NK-92 treated with Interleukin-12 subunit alpha and Interleukin-12 subunit beta, amount 100 ng/mL, for 24 hours (cell line): Measurements from ENCODE around the gene PHLDA2.

ENCODE experiments used
- DNase-seq: peaks from one replicate; lab custom pipeline; 2025; lab: John Stamatoyannopoulos, UW

The PHLDA2 gene, protein sequence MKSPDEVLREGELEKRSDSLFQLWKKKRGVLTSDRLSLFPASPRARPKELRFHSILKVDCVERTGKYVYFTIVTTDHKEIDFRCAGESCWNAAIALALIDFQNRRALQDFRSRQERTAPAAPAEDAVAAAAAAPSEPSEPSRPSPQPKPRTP

DNA sequence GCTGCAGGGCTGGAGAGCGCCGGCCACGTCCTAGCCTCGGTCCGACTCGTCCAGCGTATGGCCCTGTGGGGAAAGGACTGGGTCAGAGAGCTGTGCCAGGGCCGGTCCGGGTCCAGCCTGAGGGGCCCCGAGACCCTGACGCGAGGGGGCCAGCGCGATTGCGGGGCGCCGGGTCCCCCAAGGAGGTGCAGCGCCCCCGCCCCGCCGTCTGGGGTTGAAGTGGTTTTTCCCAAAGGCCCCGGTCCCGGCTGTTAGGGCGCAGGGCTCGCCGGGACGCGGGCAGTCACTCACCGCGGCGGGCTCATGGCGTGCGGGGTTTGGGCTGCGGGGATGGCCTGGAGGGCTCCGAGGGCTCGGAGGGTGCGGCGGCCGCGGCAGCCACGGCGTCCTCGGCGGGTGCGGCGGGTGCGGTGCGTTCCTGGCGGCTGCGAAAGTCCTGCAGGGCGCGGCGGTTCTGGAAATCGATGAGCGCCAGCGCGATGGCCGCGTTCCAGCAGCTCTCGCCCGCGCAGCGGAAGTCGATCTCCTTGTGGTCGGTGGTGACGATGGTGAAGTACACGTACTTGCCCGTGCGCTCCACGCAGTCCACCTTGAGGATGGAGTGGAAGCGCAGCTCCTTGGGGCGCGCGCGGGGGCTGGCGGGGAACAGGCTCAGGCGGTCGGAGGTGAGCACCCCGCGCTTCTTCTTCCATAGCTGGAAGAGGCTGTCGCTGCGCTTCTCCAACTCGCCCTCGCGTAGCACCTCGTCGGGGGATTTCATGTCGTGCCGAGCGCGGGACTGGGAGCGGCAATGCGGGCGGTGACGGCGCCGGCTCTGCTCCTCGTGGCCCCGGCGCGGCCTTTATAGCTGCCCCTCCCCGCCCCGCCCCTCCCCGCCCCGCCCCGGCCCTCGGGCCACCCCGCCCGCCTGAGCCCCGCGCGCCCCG is at the start of gene PHLDA2:
PHLDA2 (minus strand) TSS at position 816 of the 926 bp plus-strand sequence; CDS start at position 760, 56 bp downstream.
- no peak for DNase-seq

DNA sequence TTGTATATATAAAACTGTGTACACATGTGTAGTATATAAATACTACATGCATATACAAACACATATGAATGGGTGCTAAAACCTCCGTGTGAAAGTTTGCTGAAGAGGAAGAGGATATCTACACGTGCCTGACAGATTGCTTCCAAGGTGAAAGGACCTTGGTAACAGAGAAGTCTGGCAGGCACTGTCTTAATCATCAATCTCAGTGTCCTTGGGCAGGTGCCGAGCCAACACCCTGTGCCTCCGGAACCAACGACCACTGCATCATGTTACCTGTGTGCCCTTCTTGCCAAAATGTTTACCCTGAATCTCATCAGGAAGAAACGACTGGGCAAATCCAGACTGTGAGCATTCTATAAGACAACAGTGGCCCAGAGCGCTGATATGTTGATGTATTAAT is 47.9 kb upstream of the PHLDA2 start:
- no peak for DNase-seq

DNA sequence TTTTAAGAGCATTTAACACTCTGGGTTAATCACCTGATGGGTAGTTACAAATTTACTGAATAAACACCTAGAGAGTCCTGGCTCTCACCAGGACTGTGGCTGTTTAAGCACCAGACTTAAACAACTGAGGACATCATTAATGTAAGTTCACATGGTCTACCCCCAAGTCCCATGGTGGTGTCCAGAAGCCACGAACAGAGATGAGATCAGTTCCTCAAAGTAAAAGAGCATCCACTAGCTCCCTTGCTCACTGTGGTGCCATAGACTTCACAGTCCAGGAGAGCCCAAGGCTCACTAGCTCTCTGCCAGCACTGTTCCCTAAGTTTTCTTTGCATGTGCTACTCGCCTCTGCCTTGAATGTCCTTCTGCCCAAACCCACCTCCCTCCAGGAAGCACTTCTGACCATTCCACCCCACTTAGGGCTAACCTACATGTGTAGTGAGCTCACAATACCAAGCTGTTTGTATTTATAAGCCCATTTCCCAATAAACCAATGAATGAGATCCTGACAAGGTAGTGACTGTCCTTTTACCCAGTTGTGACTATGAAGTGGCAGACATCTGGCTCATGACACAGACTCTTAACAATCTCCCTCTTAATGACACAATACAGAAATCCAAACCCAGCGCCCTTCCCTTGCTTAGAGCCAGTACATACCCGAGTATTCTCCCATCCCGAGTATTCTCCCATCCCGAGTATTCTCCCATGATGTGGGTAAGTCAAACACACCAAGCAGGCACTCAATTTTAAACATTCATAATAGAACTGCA is 47.3 kb upstream of the PHLDA2 start:
- DNase-seq = no peak

DNA sequence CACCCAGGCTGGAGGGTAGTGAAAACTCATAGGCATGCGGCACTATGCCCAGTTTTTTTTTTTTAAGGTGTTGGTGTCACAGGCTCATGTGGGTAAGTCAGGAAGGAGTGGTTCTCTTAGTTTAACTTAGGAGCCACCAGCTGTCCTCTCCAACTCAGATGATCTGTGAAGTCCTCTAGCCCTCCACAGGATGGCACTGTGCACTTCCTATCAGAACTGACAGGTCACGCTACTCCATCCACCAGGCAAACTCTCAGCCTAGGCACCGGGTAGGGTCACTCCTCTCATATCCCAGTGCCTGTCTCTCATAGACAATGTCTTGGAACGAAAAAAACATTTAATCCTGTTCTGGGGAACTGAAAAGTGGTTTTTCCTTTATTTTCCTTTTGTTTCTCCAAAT is 46.4 kb upstream of the PHLDA2 start:
- DNase-seq = no peak

DNA sequence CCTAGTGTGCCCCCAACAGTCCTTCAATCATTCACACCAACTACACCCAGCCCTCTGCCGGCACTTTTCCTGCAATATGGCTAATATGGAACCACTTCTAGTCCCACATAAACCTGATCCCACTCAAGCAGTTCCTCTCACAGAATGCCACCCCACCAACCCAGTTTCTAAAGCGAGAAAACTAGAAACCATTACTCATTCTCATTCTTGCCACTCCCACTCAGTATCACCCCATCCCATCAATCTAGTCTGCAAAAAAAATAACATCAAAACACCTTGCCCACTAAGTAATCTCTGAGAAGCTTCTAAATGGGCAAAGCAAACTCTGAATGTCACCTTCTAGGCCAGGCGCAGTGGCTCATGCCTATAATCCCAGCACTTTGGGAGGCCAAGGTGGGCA is 45.1 kb upstream of the PHLDA2 start:
- no peak for DNase-seq

DNA sequence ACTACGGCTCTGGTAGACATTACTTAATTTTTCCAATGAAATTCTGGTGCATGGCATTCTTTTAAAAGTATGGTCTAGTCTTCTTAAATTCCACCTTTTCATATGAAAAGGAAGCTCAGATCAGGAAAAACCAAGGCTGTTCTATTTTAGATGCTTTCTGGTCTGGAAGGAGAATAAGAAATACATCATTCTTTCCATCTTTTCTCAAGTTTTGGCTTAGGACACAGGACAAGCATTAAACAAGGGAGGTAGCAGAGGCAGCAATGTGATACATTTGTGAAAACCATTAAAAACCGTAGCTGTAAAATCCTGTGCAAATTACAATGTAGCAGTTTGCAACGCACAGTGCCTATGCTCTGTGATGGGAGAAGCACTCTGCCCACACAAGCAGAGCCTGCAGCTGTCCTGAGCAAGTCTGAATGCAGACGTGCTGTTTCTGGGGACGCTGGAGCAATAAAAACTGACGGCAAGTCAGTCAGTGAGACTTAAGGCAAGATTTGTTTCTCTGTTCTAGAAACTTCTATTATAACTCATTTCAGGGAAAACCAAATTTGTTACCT is 39.2 kb upstream of the PHLDA2 start:
- no peak for DNase-seq

DNA sequence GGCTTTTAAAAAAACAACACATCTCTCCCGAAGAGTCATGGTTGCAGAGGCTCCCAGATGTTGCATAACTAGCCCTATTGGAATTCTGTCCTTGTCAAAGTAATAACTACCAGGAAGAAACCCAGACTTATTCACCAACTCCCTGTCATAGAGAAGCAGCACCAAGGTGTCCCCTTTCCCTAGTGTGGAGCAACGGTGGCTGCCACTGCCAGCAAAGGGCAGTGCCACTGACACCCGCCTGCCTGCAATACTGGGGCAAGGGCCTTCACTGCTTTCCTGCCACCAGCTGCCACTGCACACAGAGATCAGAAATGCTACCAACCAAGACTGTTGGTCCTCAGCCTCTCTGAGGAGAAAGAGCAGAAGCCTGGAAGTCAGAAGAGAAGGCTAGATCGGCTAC is 35.6 kb upstream of the PHLDA2 start:
- DNase-seq = no peak

DNA sequence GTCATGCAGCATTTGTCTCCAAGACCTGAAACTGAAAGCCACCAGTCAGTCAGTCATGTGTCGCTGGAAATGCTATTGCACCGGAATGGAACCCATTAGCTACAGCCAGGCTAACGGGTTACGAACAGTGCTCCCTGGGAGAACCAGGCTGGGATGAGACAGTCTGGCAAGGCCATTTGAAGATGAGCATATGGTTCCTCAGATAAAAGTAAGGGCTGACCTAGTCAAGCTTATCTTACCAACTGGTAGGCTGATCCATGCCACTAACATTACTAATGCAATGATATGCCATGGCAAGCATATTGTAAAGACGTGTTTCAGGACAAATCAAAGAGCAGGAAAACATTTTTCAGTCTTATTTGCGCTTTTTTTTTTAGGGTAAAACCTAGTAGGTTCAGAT is 34.5 kb upstream of the PHLDA2 start:
- DNase-seq = no peak

DNA sequence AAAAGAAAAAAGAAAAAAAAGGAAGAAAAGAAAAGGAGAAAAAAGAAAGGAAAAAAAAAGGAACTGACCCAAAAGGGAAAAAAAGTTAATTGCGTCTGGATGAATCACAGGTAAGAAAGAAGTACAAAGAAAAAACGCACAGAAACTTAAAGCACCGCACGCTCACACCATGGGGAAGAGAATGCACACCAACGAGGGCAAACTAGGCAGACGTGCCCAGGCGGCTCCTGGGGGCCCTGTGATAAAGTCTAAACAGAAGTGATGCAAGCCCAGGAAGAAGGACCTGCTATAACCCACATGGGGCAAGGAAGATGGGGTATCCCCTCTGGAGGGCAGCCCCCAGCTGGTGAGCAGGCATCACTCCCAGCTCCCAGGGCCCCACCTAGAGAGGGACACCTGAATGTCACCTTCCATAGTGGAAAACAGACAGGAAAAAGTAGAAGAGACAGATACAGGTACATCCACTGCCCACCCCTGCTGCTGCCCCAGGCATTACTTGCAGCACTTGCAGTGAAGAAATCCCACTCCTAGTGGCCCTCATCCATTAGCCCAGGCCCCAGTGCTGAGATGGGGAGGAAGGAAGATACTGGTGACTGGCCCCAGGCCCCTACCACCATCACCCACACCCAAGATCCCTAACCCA is 34.0 kb upstream of the PHLDA2 start:
- DNase-seq = no peak

DNA sequence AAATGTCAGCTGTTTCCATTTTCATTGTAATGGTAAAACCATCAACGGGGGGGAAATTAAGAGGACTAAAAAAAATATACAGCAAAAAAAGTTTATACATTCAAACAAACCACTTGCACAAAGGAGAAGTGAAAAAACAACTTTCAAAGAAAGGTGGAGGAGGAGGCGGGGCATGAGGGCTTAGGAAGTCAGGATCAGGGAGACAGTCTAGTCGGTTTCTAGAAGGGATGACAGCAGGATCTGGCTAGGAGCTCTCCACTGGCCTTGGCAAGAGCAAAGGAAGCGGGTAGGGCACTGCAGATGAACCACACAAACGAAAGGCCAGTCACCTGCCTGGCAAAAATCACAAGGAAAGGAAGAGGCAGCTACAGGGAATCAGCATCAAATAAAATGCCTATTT is 31.9 kb upstream of the PHLDA2 start:
- no peak for DNase-seq

DNA sequence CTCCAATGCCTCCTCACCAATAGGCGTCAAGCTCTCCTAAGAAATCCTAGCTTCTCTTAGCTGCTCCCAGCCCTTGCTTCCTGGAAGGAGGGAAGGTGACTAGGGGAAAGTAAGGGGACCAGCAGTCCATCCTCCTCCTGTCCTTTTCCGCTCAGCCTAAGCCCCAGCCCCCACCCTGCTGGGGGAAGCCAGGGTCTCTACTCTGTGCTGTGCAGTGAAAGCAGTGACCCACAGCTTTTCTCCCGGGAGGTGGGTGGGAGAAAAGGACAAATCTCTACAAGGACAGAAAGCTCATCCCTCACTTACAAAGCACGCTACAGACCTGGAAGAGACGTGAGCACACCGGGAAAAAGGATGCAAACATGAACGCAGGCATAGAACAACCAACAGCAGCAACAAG is 30.9 kb upstream of the PHLDA2 start:
- no peak for DNase-seq

DNA sequence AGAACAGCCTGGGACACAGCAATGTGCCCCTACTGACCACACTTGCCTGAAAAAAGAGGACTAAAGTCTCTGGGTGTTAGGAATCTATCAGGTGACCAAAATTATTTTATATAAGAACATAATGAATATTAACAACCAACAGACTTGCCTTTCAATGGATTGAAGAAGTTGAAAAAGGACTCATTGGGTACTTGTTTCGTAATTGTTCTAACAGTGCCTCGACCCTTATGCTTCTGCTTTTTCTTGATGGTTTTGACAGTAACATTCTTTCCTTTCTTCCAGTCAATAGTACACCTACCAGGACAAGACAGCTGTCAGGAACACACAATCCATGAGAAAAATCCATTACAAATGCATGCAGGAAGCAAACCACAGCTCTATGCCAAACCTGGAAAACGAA is 29.0 kb upstream of the PHLDA2 start:
- DNase-seq = no peak

DNA sequence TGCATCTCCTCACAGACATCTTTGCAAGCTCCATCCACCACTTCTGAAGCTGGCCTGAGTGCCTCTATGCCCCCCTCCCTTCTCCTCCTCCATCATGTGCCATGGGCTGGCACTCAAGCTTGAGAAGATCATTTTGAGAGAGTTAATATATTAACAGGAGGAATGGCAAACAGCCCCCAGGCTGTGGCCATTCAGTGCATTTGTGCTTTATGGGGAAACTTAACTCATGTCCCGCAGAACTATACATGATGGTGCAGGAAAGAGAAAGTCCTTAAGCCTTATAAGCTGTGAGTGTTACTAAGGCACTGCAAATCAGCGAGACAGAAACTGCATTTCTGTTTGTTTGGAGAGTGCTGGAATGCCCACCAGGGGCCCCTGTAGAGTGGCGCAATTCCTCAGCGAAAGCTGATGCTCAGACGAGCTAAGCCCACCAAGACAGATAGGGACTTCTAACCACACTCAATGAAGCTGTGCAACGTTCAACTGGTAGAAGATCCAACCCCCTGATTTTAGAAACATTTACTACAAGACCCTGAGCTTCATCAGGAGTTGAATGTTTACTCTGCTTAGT is 26.8 kb upstream of the PHLDA2 start:
- no peak for DNase-seq

DNA sequence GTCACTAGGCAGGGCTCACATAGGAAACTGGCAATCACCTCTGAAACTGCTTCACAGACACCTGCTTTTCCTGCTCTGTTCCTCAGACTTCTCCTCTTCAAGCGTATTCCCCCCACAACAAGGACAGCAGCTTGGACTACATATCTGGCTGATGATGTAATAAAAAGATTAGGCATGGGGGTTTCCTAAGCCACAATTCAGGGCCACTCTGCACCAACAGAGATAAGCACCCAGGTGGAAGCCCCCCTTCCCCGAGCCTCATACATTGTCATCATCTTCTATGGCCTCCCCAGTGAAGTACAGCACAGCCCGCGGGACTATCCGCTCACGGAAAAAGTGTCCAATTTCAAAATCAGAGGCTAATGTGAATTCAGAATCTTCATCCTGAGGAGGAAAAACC is 25.0 kb upstream of the PHLDA2 start:
- no peak for DNase-seq

DNA sequence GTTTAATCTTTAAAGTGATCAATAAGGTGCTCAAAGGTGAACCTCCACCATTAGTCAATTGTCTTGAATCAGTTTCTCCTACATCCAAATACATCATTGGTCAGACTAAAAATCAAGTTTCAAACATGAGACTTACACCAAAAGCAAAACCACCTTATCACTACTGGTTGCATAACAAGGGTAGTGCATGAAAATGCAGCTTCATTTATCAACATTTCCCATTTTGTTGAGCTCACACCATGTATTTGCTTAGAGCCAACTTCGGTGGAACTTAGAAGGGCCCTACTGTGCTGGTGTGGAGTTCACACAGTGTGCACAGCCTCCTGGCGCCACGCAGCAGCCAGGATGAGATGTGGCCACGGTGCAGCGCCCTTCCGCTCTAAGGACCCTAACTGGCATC is 23.1 kb upstream of the PHLDA2 start:
- no peak for DNase-seq

DNA sequence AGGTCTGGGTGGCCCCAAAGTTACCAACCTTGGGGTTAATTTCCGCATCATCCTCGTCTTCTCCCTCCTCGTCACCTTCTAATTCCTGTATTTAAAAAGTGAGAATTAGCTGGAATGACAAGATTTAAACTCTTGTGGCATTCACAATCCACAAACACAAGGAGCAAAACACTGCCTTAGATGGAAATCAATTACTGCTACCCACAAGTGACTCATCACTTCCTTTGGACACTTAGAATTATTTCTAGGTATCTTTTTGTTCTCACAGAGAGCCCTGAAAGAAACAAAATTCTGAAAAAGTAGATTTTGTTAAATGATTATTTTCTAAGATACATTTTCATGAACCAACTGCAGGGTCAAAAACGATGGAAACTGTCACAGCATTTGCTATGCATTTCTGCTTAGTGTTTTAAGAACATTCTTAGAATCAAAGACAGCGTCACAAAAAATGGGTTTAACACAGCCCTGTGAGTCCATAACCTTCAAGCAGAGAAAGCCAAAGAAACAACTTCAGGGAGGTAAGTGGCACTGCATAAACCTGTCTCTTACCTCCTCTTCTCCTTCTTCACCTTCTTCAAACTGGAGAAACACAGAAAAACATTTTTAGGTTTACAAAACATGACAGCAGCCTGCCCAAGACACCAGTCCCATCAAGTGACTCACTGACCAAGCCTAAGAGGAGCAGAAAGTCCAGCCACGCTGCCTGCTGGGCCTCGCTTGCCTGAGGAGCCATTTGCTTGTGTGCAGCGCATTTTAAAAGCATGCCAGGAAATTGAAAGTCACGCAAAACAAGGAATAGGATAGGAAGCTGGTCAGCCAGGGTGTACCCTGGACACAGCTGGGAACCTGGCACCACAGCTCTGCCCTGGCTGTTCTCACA is 22.3 kb upstream of the PHLDA2 start:
- DNase-seq = no peak

DNA sequence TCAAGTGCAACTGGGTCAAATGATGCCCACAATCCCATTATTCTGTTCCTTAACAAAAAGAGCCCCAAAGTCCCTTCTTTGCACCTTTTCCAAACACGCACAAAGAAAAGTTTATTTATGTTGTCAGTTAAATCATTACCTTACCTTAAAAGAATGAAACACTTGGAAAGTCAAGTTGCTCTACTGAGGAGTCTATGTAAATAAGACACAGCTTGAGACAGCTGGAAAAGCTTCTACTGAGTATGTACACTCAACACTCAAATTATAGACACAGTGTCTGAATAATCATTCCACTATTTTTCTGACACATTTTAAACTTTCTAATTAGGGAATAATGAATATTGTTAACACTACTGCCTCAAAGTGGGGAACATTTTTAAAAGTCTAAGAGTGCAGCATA is 21.6 kb upstream of the PHLDA2 start:
- no peak for DNase-seq

DNA sequence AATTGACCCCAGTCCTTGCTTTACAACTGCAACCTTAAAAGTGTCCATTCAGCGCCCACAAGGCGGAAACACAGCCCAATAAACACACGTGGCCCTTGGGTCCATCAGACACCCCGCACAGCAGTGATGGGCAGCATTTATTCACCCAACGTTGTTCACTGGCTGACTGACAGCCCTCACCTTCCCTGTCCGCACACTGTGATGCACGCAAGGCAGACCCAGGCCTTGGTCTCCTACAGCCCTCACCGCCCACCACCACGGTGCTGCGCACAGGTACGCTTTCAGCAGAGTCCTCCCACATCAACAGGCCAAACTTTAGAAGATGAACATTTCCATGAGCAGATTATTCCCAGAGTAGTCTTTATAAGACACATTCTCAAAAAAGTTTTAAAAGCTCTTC is 20.7 kb upstream of the PHLDA2 start:
- DNase-seq = no peak

DNA sequence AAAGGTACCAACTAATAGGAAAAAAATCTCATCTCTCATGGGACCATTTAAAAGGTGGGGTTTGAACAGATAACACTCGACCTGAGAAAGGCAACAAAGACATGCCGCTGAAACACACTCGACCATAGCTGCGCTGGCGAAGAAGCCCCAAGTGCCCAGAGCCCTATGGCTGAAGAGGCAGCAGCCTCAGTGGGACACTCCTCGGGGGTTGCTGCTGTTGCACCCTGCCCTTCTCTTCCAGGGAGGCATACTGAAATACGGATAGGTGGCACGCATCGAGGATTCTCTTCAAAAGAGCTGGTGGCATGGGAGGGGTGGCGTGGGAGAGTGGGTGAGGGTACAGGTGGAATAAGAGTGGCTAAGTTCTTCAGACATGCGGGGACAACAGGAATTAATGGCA is 18.5 kb upstream of the PHLDA2 start:
- DNase-seq = no peak

DNA sequence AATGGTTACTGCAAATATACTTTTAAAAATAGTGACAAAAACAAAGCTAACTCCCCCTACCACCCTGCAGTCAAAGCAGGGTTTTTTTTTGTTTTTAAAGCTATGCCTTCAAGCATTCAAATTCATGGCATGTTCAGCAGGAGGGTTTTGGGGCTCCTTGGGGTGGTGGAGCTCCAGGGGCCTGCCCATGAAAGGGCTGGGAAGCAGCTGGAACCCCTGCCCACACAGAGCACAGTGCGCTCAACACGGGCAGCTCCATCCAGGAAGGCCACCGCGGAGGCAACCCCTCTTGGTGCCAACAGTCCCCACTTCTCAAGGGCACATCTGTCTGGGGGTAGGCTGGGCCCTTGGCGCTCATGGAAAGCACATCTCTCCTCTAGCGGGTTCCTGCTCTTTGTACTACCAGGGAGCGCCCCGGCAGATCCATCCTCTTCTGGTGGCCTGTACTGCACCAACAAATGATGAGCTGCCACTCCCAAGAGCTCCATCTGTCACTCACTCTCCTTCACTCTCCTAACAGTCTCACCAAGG is 16.6 kb upstream of the PHLDA2 start:
- DNase-seq = no peak
